Panc1 (cell line): ENCODE measurements around the gene MRPS34.

Source experiments
- CTCF ChIP-seq: fragments of 450-650 bp; IDR thresholded peaks from 2 replicates; pipeline ENCODE4 v1.5.1; 2017; ENCODE audit warnings: mild to moderate bottlenecking
- POLR2AphosphoS5 ChIP-seq: IDR thresholded peaks from 2 replicates; pipeline ENCODE4 v1.6.1; 2012; ENCODE audit warnings: mild to moderate bottlenecking, low read depth, low read length, moderate library complexity
- REST ChIP-seq, 2 experiments: IDR thresholded peaks; 2 replicates each; pipeline ENCODE4 v1.6.1; 2011 to 2012; ENCODE audit warnings: low read depth in 2 of 2, control low read depth in 1 of 2, low read length in 1 of 2, mild to moderate bottlenecking in 1 of 2, moderate library complexity in 1 of 2; ENCODE audit not compliant: insufficient read depth in 1 of 2
- SIN3A ChIP-seq: IDR thresholded peaks from 2 replicates; pipeline ENCODE4 v1.6.1; 2012; ENCODE audit warnings: low read depth, mild to moderate bottlenecking, low read length, moderate library complexity, borderline replicate concordance; ENCODE audit not compliant: insufficient read depth
- TCF7L2 ChIP-seq: IDR thresholded peaks from 2 replicates; pipeline ENCODE4 v1.6.1; 2011; ENCODE audit warnings: mild to moderate bottlenecking, low read depth, low read length, inconsistent platforms

GRCh38 chr16:1763521-1764511 lies 9.1 kb downstream of the MRPS34 start:
- TF ChIP-seq CTCF = peak; percentile 45; the same call in 1 of the 2 replicates
- no peak for TF ChIP-seq POLR2AphosphoS5
- no peak for TF ChIP-seq REST (IDR thresholded peaks at IDR 0.05; ENCODE audit: insufficient read depth in 1 of 2, low read depth in 2 of 2, low read length in 1 of 2)
- TF ChIP-seq TCF7L2 = no peak
- no peak for TF ChIP-seq SIN3A
